ENCODE data around the gene STRIP1. TPM values are rescaled to one million over a fixed set of nuclear protein-coding genes. Genes with fewer than 3 reads are reported as not detected.

Gene STRIP1
- total and polyA plus RNA-seq, 2 of the 8 experiments (the other 6 are each of a cell fraction or from before 2014, with no cell fraction given): 21.3 to 45.6 TPM

- Histone ChIP-seq H3K79me2 (ENCODE audit: control insufficient read depth in 1 of 2, insufficient read depth in 2 of 2, low read length in 2 of 2) (peaks cover 0 to 52% of the 10 kb centered on the region in 2 experiments; a peak in 2 of 4 replicates), H3K9ac (replicated peaks in 1 of 4; ENCODE audit: extremely low read depth in 1 of 4, low read depth in 3 of 4, low read length in 3 of 4) (no peak overlapping the region), H3K4me2 (ENCODE audit: insufficient read depth in 1 of 2, low read depth in 2 of 2, low read length in 2 of 2) (no peak overlapping the region; a peak in 1 of 4 replicates)
These were observed 31.7 kb upstream of the STRIP1 start for GRCh38 chr1:110002695-110003094.

More at GRCh38 chr1:110002695-110003094, 31.7 kb upstream of the STRIP1 start:
- Histone ChIP-seq H4K91ac (replicated peaks; ENCODE audit: insufficient read length, low read length) (no peak overlapping the region), H2AFZ (ENCODE audit: low read length) (no peak overlapping the region), H4K20me1 (replicated peaks in 1 of 2; ENCODE audit: control insufficient read depth in 1 of 2, insufficient read depth in 2 of 2, low read length in 2 of 2) (no peaks in the 10 kb centered on the region), H3K4me3 (ENCODE audit: extremely low read depth in 1 of 4, insufficient read depth in 2 of 4, low read depth in 3 of 4, low read length in 4 of 4) (no peak overlapping the region), H2BK5ac (ENCODE audit: low read depth, low read length) (no peak overlapping the region), H3K14ac (ENCODE audit: insufficient read length) (no peak overlapping the region), H3K4me1 (replicated peaks in 1 of 4; ENCODE audit: control insufficient read depth in 3 of 4, insufficient read depth in 4 of 4, low read length in 3 of 4) (peaks cover 9 to 25% (median 19%) of the 10 kb centered on the region in 4 experiments; a peak in 6 of 7 replicates), H2BK15ac (ENCODE audit: low read length) (no peak overlapping the region), H2BK20ac (ENCODE audit: low read length) (no peak overlapping the region), H3K23me2 (ENCODE audit: low read depth, low read length) (no peaks in the 10 kb centered on the region), H2BK120ac (replicated peaks; ENCODE audit: low read depth, low read length) (no peak overlapping the region), H3K9me3 (ENCODE audit: insufficient read depth in 2 of 2, low read depth in 1 of 2, low read length in 1 of 2) (no peaks in the 10 kb centered on the region), H3K23ac (ENCODE audit: insufficient read length) (no peak overlapping the region), H3K18ac (ENCODE audit: extremely low read depth, low read length) (no peak overlapping the region), H3K56ac (replicated peaks; ENCODE audit: insufficient read length, low read depth, low read length) (no peak overlapping the region), H2AK5ac (ENCODE audit: low read depth, low read length) (no peak overlapping the region), H3K27me3 (replicated peaks in 1 of 4; ENCODE audit: control insufficient read depth in 3 of 4, extremely low read depth in 1 of 4, insufficient read depth in 3 of 4, low read length in 3 of 4) (no peaks in the 10 kb centered on the region), H3K79me1 (ENCODE audit: low read depth, low read length) (no peaks in the 10 kb centered on the region; the same call in 1 of the 2 replicates), H2BK12ac (ENCODE audit: low read depth, low read length) (no peak overlapping the region), H3K4ac (replicated peaks; ENCODE audit: insufficient read length, low read depth, low read length) (no peak overlapping the region), H3K27ac (ENCODE audit: low read depth, low read length) (no peak overlapping the region), H4K5ac (ENCODE audit: insufficient read length, low read depth, low read length) (no peak overlapping the region), H3K36me3 (ENCODE audit: control insufficient read depth in 2 of 4, insufficient read depth in 4 of 4, low read length in 3 of 4) (no peaks in the 10 kb centered on the region), H4K8ac (ENCODE audit: extremely low read depth, insufficient read depth, low read length) (no peak overlapping the region)
- FAIRE-seq: no peak
- ChIA-PET POLR2A (ENCODE audit: partially characterized antibody) (interaction anchor here (2.3 kb wide), 1 partner anchor 18 kb away, joined by 8 read pairs; the partner anchor contains the start of gene AHCYL1), CTCF (ENCODE audit: partially characterized antibody) (interaction anchor here (1.2 to 1.5 kb wide), 2 partner anchors 19 to 227 kb away, joined by 3 read pairs; partner anchors contain the start of gene AHCYL1)
- no peak for DNase-seq (ENCODE audit: low read depth in 1 of 2, low spot score in 2 of 2)
- TF ChIP-seq MAFK (IDR thresholded peaks at IDR 0.05; ENCODE audit: low read depth, low read length) (no peak), RFX5 (IDR thresholded peaks at IDR 0.05; ENCODE audit: borderline replicate concordance, low read depth, low read length) (no peak), TAF7 (optimal IDR thresholded peaks at IDR 0.05; ENCODE audit: borderline replicate concordance, low read depth, low read length) (no peak)
- 92% methylated on average over 1 of the region's 1 CpG; no CpG with 5 or more reads in 1 of the 2 experiments for WGBS, 2 experiments (ENCODE audit: extremely low coverage in 1 of 2, insufficient coverage in 1 of 2, insufficient read length in 1 of 2, insufficient replicate concordance in 2 of 2, low coverage in 1 of 2, low lambda C conversion rate in 2 of 2, missing lambda C conversion rate in 1 of 2)
